GM19395 (cell line): ENCODE results near the gene MTG1.
"Not testable (repeated sequence)": the region's sequence is repeated elsewhere in the genome, so short reads cannot be mapped to it uniquely, and the experiment has no call there.

Experiments used
- ATAC-seq: cut with Tn5 transposase; IDR thresholded peaks from one replicate; pipeline ENCODE4 v1.9.1; 2021; ENCODE audit warnings: mild to moderate bottlenecking, moderate library complexity; ENCODE audit not compliant: unreplicated experiment

The MTG1 gene

DNA sequence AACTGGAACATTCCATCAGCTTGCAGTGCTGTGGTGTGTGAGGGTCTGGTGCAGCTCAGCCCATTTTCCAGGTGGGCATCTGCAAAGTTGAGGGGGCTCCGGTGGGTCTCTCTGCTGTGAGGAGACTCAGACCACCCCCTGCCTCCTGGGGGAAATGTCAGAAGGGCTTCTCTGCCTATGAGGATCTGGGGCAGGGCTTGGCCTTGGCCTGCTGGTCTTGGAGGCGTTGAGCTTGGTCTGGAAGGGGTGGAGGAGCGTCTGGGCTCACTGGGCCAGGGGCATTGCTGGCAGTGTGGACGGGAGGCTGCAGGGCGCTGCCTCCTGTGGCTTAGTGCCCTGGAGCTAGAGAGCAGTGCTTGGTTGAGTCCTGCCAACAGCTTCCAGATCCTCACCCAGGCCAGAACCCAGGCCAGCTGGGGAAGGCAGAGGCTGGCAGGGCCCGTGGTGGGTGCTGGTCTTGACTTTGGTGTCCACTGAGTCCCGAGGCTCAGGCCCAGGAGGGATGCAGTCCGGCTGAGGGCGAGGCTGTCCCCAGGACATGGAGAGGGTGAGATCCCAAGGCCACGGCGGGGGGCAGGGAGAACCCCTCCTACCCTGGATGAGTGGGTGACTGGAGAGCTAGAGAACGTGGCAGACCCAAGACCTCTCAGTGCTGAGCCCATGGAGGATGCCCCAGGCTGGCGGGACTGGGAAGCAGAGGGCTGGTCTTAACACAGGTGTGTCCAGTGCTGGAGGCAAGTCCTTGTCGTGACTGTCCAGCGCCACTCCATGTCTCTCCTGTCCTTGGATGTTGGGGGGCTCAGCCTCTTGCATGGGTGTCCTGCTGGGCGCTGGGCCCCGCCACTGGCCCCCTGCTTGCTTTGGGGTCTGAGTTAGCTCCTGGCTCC is 27.6 kb downstream of the MTG1 start:
- ATAC-seq, result no peak

DNA sequence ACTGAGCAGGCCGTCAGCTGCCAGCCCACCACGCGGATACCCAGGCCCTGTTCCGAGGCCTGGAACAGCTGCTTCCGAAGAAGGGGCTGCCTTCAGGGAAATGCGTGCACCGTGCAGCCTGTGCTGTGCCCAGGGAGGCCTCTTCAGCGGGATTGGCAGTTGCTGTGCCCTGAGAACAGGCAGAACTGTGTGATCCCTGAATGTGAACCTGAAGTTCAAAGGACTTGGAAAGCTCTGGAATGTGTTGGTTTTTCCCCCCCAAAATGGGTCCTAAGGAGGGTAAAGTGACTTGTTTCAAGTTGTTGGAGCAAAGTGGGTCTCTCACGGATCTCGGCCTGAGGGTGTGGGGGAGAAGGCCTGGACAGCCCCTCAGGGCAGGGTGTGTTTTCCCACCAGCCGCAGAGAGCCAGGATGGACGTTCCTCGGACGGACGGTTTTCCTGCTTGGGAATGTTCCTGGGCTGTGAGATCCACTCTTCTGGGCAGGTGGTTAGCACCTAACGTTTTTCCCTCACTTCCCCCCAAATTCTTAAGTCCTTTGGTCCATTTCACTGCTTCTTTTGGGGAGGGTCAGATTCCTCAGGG is 28.4 kb downstream of the MTG1 start:
- ATAC-seq, result no peak

DNA sequence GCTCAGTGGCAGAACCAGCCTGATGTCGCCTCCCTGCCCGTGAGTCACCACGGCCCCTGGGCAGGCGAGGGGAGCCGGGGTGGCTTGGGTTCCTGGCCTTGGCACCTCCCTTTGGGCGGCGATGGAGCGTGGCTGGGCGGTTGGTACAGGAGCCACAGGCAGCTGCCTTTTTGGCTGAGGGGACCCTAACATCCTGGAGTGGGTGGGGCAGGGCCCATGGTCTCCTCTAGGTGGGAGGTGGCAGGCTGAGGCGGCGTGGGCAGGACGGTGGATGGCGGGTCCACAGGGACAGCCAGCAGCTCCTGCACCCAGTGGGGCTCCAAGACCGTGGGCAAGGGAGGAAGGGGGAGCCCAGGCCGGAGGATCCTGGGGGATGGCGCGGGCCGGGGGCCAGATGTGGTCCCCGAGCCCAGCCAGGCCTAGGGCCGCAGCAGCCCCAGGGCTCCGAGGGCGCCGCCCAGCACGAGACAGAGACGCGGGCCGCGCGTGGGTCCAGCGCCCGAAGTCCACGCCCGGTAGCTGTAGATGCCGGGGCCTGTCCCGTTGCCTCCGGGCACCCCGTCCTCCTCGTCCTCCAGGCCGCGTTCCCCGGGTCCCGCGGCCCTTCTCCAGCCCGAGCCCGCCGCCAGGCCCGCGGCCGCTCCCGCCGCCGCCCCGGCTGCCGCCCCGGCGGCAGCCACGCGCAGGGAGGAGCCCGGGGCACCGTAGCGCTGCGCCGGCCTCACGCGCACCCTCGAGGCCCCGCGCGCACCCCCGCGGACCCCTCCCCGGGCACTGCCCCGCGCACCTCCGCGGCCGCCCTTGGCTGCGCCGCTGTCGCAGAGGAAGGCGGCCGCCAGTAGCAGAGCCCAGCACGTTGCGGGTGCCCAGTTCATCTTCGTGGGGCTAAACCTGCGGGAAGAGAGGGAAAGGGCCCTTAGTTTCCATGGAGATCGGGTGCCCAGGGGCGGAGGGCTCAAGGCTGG is 29.1 kb downstream of the MTG1 start:
- ATAC-seq, result no peak

DNA sequence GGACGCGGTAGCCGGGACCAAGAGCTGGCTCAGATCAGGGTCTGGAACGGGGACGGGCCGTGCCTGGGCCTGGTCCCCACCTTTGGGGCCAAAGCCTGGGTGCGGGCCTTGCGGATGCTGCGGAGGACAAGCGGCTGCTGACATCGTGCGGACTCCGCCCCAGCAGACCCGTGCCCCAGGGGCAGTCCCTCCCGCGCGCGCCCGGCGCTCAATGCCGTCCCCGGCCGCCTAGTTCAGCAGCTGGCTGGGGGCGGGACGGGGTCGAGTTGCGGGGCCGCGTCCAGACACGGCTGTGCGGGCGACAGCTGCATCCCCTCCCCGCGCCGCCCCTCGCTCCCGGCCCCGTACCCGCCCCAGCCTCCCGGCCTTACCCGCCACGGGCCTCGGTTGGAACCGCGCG is 30.1 kb downstream of the MTG1 start:
- not testable (repeated sequence) for ATAC-seq

DNA sequence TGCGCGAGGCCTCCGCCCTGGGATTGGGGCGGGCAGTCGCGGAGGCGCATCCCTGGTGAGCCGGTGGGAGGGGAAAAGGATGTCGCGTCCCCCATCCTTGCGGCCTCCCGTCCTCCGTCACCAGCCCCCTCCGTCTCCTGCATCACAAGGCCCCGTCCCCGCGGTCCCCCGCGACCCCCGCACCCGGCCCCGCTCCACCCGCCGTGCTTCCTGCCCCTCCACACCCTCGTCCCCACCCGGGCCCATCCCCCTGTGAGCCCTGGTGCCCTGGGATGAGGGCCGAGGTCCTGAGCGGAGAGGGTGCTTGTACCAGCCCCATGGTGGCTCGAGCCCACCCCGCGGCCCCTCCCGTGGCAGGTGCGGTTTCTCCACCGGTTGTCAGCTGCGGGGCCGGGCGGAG is 30.6 kb downstream of the MTG1 start, which contains the start of gene SPRN:
TSS of gene SPRN (minus strand) at position 25 of the 400 bp plus-strand sequence. CDS start 944 bp downstream, outside the sequence.
- ATAC-seq, result not testable (repeated sequence)

DNA sequence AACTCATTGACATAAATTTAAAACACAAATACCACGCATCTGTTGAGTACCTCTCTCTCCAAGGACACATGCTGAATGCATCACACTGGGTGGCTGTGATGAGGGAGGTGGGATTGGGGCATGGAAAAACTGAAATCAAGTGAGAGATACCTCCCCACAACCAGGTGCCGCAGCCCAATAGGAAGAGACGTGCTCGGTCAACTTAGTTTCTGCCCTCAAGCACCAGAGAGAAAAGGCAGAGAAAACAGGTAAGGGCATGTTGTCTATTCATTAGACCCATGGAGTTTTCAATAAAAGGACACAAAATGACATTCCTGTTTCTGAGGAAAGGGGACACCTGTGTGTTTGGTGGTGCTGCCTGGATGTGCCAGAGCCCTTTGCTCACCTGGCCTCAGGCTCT is 35.6 kb downstream of the MTG1 start:
- ATAC-seq, result not testable (repeated sequence)

DNA sequence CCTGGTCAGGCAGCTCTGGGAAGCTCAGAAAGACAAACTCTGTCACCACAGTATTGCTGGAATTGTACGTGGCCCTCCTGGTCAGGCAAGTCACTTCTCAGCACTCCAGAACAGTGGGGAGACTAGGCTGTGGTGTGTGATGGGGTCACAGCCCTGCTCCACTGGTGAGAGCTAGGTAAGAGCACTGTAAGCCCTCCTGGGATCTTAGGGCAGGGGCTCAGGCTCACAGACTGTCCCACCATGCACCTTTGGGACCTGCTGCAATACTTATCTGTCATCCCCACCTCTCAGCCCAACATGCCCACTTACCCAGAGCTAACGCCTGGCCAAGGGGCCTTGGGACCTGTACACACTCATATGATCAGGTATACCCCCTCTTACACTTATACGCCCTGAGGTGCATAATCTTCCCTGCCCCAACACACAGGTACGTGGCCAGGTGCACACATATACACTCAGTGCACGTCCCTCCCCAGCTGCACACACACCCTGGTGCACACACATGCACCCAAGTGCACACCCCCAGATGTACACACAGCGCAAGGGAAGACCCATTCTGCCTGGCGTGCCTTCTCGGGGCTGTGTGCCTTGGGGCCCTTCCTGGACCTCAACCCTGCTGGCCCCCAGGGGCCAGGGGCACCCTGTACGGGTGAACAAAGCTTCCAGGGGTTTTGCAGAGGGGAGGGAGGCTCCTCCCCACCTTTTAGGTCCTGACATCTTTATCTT is 38.1 kb downstream of the MTG1 start:
- ATAC-seq, result not testable (repeated sequence)

DNA sequence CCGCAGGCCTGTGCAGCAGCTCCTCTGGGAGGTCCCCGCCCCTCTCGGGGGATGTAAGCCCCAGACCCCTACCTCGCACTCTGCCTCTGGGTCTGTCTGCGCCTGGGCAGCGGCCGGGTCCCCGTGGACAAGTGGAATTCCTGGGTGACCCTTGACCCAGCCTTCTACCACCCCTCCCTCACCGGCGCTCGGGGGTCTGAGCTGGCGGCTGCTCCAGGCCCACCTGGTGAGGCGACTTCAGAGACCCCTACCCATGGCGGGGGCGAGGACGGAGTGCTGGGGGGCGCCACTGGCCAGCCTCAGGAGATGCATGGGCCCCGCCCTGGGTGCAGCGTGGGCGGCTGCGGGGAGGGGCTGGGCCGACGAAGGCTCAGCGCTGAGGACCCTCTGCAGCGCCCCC is 38.8 kb downstream of the MTG1 start:
- not testable (repeated sequence) for ATAC-seq

DNA sequence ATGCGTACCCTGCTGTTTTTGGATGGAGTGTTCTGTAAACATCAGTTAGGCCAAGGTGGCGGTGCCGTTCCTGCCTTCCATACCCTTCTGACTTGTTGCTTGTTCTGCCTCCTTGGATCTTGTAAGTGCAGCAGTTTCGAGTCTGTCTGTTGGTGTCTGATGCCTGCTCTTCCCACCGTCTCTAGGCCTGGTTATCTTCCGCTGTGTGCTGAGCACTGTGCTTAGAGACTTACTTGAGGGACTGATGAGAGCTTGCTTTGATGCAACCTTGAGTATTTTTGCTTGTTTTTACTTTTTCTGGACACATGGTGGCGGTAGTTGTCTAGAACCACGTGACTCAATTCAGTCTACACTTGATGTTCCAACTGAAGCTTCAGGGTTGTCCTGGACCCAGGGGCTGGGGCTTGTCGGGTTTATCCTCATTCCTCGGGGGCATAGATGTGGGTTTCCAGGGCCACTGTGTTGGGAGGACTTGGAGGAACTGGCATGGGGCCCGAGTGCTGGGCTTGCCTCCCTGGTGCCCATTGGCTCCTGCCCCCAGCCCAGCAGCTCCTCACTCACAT is 44.8 kb downstream of the MTG1 start:
- no peak for ATAC-seq

DNA sequence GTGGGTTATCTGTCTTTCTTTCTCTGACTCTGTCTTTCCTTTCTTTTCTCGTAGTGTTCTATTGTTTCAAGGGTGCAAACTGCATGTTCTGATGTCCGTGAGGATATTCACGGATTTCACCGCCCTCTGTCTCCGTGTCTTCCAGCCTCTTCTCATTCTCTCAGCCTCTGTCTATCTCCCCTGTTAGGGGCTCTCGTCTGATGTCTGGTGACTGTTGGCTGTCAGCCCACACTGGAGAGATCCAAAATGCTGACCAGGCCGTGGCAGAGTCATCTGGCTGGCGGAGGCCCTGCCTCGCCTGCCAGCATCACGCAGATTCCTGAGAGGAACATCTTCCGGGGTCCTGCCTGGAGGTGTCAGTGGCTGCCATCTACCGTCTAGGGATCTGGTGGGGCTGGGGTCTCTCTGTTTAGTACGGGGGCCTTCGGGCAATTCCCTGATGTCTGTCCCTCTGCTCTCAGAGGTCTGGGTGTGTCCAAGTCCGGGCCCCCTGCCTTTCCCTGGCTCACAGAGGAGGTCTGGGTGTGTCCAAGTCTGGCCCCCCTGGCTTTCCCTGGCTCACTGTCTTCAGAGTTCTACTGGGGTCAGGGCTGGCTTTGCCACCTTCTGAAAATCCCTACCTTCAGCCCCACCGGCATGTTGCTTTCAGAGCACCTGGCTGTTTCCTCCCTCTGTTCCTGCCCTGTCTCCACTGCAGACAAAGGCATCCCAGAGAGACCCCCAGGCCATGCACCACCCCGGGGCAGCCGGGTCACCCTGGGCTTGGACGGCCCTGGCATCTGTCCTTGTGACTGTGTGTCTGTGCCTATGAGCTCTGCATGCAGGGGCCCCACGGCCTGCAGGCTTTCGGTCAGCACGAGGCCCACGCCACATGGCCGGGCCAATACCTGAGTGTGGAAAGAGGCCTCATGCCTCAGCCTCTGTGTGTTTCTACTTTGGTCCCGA is 45.8 kb downstream of the MTG1 start:
- ATAC-seq, result no peak

DNA sequence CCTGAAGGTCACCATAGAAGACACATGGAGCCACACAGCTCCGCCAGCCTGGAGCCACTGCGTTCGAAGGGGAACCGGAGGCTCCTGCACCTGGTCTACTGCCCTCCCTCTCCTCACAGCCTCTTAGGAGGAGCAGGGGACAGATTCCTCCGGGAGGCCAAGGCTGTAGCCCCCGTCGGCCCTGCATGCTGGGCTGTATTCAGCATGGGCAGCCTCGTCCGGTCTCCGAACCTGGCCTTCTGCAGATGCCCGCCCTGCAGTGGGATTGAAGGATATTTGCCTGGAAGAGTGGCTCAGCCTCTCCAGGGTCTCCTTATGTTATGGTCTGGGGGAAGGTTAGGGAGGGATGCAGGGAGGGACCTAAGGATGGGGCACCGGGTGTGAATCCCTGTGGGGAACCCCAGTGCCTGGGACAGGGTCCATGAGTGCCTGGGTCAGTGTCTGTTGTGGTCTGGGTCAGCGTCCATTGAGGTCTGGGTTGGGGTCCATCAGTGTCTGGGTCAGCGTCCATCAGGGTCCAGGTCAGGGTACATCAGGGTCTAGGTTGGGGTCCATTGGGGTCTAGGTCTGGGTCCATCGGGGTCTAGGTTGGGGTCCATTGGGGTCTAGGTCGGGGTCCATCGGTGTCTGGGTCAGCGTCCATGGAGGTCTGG is 46.8 kb downstream of the MTG1 start:
- no peak for ATAC-seq

DNA sequence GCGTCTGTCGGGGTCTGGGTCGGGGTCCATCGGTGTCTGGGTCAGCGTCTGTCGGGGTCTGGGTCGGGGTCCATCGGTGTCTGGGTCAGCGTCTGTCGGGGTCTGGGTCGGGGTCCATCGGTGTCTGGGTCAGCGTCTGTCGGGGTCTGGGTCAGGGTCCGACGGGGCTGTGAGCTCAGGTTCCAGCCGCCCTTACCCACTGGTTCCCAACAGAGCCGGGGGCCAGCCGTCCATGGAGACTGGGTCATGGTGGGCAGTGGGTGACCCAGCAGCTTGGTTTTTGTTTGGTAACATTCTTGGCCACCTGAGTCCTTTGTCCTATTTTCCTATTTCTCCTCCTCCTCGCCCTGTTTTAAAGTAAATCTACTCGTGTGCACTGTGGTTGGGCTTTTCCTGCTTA is 47.4 kb downstream of the MTG1 start:
- not testable (repeated sequence) for ATAC-seq

DNA sequence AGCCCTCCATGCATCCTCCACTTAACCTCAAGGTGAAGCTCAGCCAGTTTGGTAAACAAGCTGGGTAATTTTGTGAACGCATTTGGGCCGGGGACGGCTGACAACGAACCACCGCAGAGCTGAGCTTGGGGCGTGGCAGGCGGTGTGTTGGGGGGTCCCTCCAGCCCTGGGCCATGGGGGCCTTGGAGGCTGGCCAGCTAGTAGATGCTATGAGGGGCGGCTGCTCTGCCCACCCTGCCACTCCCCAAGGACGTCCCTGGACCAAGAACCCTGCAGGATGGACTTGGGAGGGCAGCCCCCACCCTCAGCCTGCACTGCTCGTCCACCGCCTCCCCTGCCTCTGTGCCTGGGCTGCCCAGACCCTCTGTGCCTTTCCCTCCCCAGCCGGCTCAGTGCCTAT is 47.8 kb downstream of the MTG1 start:
- no peak for ATAC-seq

DNA sequence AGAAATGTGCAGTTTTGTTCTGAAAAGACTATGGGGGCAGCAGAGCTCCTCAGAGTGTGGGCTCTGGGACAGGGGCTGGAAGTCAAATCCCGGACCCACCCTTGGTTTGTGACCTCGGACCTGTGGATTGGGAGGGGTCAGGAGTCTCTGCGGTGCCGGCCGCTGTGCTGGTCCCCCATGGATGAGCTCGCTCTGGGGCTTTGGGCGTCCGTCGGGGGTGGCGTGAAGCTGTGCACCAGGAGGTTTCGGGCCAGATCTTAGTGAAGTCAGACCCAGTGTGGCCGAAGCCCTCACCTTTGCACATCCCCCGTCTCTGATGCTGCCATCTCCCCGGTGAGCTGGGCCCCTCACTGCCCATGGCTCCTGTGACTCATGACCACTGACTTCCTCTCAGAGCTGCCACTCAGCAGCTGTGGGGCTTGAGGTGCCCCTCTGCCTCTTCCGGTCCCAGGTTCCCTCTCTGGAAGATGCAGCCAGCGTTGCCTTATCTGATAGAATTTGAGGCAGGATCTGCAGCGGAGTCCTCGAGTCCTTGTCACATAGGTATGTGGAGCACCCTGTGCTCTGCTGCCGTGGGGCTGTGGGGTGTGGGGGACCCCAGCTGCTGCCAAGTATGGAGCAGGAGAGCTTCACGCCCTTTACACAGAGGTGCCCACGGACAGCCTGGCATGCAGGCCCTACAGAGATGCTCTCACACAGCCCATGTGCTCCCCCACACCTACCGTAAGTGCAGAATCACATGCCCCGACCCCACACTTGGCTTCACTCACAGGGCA is 48.4 kb downstream of the MTG1 start:
- no peak for ATAC-seq

DNA sequence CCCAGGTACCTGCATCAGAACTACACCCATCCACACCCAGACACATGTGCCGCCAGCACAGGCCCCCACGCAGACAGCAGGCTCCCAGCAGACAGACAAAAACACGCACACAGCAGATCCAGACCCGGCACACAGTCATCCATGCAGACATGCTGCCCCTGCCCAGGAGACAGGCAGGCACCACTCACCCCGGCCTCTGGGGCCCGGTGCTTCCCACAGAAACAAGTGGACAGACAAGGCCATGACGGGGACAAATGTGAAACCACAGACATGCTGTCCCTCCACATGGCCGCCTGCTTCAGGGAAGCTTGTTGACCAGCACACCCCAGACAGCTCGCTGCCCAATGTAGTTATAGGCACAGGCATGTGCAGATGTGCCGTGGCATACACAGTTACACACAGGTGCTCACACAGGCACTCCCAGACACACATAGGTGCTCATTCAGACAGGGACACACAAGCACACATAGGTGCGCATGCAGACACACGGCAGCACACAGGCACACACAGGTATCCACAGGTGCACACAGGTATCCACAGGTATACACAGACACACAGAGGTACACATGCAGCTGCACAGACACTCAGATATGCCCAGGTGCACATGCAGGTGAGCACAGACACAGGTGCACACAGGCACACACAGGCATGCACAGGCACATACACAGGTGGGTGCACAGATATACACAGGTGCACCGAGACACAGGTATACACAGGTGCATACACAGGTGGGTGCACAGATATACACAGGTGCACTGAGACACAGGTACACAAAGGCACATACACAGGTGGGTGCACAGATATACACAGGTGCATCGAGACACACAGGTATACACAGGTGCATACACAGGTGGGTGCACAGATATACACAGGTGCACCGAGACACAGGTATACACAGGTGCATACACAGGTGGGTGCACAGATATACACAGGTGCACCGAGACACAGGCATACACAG is 49.3 kb downstream of the MTG1 start:
- no peak for ATAC-seq

DNA sequence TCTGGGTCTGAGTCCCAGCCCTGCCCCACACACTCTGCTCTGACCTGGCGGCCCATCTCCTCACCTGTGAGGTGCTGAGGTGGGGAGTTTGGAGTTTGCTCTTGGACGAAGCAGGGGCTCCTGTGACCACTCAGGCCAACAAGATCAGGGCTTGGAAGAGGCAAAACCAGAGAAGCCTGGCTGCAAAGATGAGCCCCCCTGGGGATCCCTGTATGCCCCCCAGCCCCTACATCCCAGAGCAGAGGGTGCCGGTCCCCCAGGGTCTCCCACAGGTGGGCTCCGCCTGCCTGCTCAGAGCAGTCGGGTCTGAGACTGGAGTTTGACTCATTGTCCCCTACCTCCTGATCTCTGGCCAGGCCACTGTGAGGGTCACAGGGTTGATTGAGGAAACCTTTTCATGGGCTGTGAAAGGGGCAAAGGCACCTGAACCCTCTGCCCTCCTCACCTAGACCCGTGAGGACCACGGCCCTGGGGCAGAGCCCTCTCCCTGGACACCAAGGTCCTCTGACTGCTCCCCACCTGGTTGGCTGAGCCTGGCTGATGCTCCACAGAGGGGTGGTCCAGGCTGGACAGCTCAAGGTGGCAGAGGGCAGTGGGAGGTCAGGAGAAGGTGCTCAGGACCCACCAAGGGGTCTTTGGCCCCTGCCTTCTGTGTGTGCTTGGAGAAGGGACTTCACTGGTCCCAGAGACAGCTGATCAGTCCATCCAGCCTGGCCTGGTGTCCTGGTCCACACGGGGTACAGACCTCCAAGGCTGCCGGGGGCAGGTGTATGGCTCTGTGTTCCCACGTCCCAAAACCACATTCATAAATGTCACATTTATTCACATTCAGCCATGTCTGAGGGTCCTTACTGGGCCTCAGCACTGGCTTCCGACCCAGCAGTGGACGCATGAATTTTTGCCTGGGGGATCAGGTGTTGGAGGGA is 50.6 kb downstream of the MTG1 start:
- no peak for ATAC-seq
